ENCODE results near the gene FBLIM1. TPM values are rescaled to one million over a fixed set of nuclear protein-coding genes. Genes with fewer than 3 reads are reported as not detected.
A peak's percentile ranks its signal among the peaks of the same experiment; 100 is the strongest.

Gene FBLIM1
- total RNA-seq, 1 experiment from 2014 or later, result 6.0 TPM

GRCh38 chr1:15816674-15817073 lies 58.1 kb downstream of the FBLIM1 start:
- no peak overlapping the region for H3K9ac ChIP-seq (ENCODE audit: low read length)
- ATAC-seq (no peak), DNase-seq (ENCODE audit: low read depth, low spot score) (no peak)
- intact Hi-C loops (cut with micrococcal nuclease), result loop anchor here (5.0 kb wide), 1 partner anchor 101 kb away; no protein-coding TSS in a partner anchor
- no peak overlapping the region for H3K4me3 ChIP-seq (replicated peaks in 1 of 2; ENCODE audit: low read depth in 1 of 2, low read length in 2 of 2)
- ChIA-PET RAD21 (ENCODE audit: low non-redundant PET in 1 of 2, low total read pairs in 2 of 2, uncharacterized antibody in 2 of 2, unreplicated experiment in 2 of 2) (interaction anchor here in 1 of 2 experiments (0.6 kb wide), 1 partner anchor 141 kb away, joined by 3 read pairs; no protein-coding TSS in a partner anchor), CTCF (interaction anchor here (1.8 kb wide), 1 partner anchor 181 kb away, joined by 8 read pairs; no protein-coding TSS in a partner anchor), POLR2A (no interaction called here)
- H3K27me3 ChIP-seq (ENCODE audit: insufficient read depth, low read length), result no peaks in the 10 kb centered on the region
- peaks cover 5 to 14% of the 10 kb centered on the region in 2 experiments; a peak in 3 of 4 replicates for H3K4me1 ChIP-seq (ENCODE audit: control insufficient read depth in 1 of 2, insufficient read depth in 2 of 2, low read length in 2 of 2)
- H3K36me3 ChIP-seq (ENCODE audit: control insufficient read depth in 1 of 2, insufficient read depth in 2 of 2, low read length in 2 of 2), result no peaks in the 10 kb centered on the region
- H4K20me1 ChIP-seq (ENCODE audit: insufficient read depth), result no peaks in the 10 kb centered on the region
- H3K4me2 ChIP-seq (ENCODE audit: low read length), result no peak overlapping the region
- H3K9me2 ChIP-seq (ENCODE audit: insufficient read depth), result no peaks in the 10 kb centered on the region
- no peak overlapping the region for H2AFZ ChIP-seq (ENCODE audit: low read depth, low read length, poor library complexity, severe bottlenecking)
- H3K9me3 ChIP-seq (ENCODE audit: control insufficient read depth in 1 of 2, insufficient read depth in 1 of 2, low read depth in 1 of 2, low read length in 2 of 2), result no peaks in the 10 kb centered on the region
- TF ChIP-seq POLR2A (IDR thresholded peaks at IDR 0.05; ENCODE audit: borderline replicate concordance, extremely low read depth, insufficient read depth, insufficient read length) (no peak), ZFX (IDR thresholded peaks at IDR 0.05) (no peak), MAX (IDR thresholded peaks at IDR 0.05) (no peak), CBX3 (IDR thresholded peaks at IDR 0.05; ENCODE audit: low read depth) (no peak), ZNF274 (IDR thresholded peaks at IDR 0.05; ENCODE audit: low read depth, low read length) (no peak)
- no TSS peak for BruUV-seq (replicated peaks)
- no peak overlapping the region for H3K27ac ChIP-seq (ENCODE audit: low read depth, low read length)
- H3K79me2 ChIP-seq (ENCODE audit: insufficient read depth, low read length), result no peaks in the 10 kb centered on the region

DNA sequence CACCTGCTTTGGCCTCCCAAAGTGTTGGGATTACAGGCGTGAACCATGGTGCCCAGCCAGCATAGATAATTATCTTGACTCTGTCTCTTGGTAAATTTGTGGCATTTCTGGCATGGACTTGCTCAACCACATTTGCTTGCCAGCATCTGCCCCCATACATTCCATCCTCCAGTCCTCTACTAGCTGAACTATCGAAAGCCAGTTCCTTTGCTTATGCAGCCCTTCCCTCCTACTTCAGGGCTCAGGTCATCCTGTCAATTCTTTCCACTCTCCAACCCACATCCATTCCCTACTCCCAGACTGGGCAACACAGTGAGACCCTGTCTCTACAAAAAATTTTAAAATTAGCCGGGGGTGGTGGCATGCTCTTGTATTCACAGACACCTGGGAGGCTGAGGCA lies 61.9 kb downstream of the FBLIM1 start:
- DNase-seq (ENCODE audit: low read depth, low spot score) (no peak), ATAC-seq (peak; percentile 37; the same call in 1 of the 2 replicates)
- RAD21 ChIA-PET (ENCODE audit: low non-redundant PET in 1 of 2, low total read pairs in 2 of 2, uncharacterized antibody in 2 of 2, unreplicated experiment in 2 of 2), result no interaction called here
- TF ChIP-seq EGR1 (IDR thresholded peaks at IDR 0.05; ENCODE audit: low read depth) (no peak), CBX3 (IDR thresholded peaks at IDR 0.05; ENCODE audit: low read depth) (no peak), JUND (IDR thresholded peaks at IDR 0.05) (no peak), EZH2phosphoT487 (IDR thresholded peaks at IDR 0.05; ENCODE audit: borderline replicate concordance) (no peak), TCF7L2 (IDR thresholded peaks at IDR 0.05; ENCODE audit: borderline replicate concordance, extremely low read depth, insufficient read depth, insufficient read length) (no peak), MAX (IDR thresholded peaks at IDR 0.05) (no peak)
- TF ChIP-seq, protein P1, sequence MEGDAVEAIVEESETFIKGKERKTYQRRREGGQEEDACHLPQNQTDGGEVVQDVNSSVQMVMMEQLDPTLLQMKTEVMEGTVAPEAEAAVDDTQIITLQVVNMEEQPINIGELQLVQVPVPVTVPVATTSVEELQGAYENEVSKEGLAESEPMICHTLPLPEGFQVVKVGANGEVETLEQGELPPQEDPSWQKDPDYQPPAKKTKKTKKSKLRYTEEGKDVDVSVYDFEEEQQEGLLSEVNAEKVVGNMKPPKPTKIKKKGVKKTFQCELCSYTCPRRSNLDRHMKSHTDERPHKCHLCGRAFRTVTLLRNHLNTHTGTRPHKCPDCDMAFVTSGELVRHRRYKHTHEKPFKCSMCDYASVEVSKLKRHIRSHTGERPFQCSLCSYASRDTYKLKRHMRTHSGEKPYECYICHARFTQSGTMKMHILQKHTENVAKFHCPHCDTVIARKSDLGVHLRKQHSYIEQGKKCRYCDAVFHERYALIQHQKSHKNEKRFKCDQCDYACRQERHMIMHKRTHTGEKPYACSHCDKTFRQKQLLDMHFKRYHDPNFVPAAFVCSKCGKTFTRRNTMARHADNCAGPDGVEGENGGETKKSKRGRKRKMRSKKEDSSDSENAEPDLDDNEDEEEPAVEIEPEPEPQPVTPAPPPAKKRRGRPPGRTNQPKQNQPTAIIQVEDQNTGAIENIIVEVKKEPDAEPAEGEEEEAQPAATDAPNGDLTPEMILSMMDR (IDR thresholded peaks at IDR 0.05 in 2 of 3, conservative IDR thresholded peaks at IDR 0.05 in 1 of 3; ENCODE audit: borderline replicate concordance in 1 of 3, insufficient read depth in 1 of 3, low read depth in 2 of 3, low read length in 2 of 3), result no peak
- no TSS peak for BruUV-seq (replicated peaks)
- no peak overlapping the region for H3K27ac ChIP-seq (ENCODE audit: low read depth, low read length)
- H3K27me3 ChIP-seq (ENCODE audit: insufficient read depth, low read length), result no peaks in the 10 kb centered on the region
- CTCF ChIA-PET, result no interaction called here
- no peaks in the 10 kb centered on the region for H3K9me2 ChIP-seq (ENCODE audit: insufficient read depth)
- H3K4me1 ChIP-seq (ENCODE audit: control insufficient read depth in 1 of 2, insufficient read depth in 2 of 2, low read length in 2 of 2), result peaks cover 5 to 11% of the 10 kb centered on the region in 2 experiments; a peak in 3 of 4 replicates
- H3K9me3 ChIP-seq (ENCODE audit: control insufficient read depth in 1 of 2, insufficient read depth in 1 of 2, low read depth in 1 of 2, low read length in 2 of 2), result no peaks in the 10 kb centered on the region
- no peak overlapping the region for H3K4me3 ChIP-seq (replicated peaks in 1 of 2; ENCODE audit: low read depth in 1 of 2, low read length in 2 of 2)
- H3K79me2 ChIP-seq (ENCODE audit: insufficient read depth, low read length), result no peaks in the 10 kb centered on the region
- no peak overlapping the region for H2AFZ ChIP-seq (ENCODE audit: low read depth, low read length, poor library complexity, severe bottlenecking)
- H4K20me1 ChIP-seq (ENCODE audit: insufficient read depth), result no peaks in the 10 kb centered on the region
- H3K36me3 ChIP-seq (ENCODE audit: control insufficient read depth in 1 of 2, insufficient read depth in 2 of 2, low read length in 2 of 2), result no peaks in the 10 kb centered on the region
- H3K9ac ChIP-seq (ENCODE audit: low read length), result no peak overlapping the region
- intact Hi-C loops (cut with micrococcal nuclease), result no loop called here
- POLR2A ChIA-PET, result interaction anchor here (0.6 kb wide), 1 partner anchor 22 kb away, joined by 3 read pairs; no protein-coding TSS in a partner anchor
- peak overlapping the region; percentile 9; the same call in 1 of the 2 replicates for H3K4me2 ChIP-seq (ENCODE audit: low read length)

Measured in HCT116 (cell line).